ENCODE measurements around the gene SOS2.

DNA sequence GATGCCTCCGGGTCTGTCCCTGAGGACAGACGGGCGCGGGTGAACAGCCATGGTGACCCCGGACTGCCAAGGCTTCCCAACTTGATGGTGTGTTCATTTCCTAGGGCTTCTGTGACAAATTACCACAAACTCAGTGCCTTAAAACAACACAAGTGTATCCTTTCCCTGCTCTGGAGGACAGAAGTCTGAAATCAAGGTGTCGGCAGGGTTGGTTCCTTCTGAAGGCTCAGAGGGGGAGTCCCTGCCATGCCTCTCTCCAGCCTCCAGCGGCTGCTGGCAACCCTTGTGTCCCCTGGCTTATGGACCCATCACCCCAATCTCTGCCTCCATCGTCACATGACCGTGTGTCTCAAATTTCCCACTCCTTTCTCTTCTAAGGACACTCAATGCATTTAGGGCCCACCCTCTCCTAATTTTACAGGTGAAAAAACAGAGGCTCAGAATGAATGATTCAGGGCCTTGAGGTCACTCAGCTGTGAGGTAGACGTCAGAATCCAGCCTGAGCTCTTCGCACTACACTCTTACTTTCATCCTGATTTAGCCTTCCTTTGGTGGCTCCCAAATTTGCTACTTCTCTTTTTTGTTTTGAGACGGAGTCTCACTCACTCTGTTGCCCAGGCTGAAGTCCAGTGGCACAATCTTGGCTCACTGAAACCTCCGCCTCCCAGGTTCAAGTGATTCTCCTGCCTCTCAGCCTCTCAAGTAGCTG lies 160.4 kb downstream of the SOS2 start:
- no peak for TF ChIP-seq EZH2 (IDR thresholded peaks at IDR 0.05; ENCODE audit: borderline replicate concordance, insufficient read depth, low read depth, low read length, poor library complexity, severe bottlenecking)
- TF ChIP-seq, protein P1, sequence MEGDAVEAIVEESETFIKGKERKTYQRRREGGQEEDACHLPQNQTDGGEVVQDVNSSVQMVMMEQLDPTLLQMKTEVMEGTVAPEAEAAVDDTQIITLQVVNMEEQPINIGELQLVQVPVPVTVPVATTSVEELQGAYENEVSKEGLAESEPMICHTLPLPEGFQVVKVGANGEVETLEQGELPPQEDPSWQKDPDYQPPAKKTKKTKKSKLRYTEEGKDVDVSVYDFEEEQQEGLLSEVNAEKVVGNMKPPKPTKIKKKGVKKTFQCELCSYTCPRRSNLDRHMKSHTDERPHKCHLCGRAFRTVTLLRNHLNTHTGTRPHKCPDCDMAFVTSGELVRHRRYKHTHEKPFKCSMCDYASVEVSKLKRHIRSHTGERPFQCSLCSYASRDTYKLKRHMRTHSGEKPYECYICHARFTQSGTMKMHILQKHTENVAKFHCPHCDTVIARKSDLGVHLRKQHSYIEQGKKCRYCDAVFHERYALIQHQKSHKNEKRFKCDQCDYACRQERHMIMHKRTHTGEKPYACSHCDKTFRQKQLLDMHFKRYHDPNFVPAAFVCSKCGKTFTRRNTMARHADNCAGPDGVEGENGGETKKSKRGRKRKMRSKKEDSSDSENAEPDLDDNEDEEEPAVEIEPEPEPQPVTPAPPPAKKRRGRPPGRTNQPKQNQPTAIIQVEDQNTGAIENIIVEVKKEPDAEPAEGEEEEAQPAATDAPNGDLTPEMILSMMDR (IDR thresholded peaks at IDR 0.05), result no peak
